ENCODE results near the gene RANBP17. TPM values are rescaled to one million over a fixed set of nuclear protein-coding genes. Genes with fewer than 3 reads are reported as not detected.

RANBP17 gene
- total RNA-seq, 1 donor from 2014 or later = 15.7 TPM

DNA sequence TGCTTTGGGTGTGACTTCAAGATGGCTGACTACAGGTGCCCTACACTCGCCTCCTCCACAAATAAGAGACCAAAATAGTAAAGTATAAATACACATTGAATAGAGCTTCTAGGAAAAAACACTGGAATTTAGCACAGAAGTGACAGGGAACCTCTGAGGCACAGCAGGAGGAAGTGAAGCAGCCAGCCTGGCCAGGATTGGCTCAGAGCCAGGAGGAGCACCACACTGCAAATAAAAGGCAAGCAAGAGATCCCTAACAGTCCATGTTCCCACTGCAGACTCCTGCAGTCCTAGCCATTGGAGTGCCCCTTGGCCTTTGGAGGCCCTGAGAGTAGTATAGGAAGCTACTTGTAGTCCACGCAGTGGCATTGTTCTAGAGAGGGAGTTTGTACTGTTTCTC is 260.6 kb downstream of the RANBP17 start:
- H3K36me3 Mint-ChIP-seq (ENCODE audit: unreplicated experiment) = peaks cover 7% of the 10 kb centered on the region
- peaks cover 12% of the 10 kb centered on the region for H3K4me1 Mint-ChIP-seq (ENCODE audit: unreplicated experiment)
- H3K27me3 Mint-ChIP-seq (ENCODE audit: unreplicated experiment) = no peaks in the 10 kb centered on the region
- peaks cover 28% of the 10 kb centered on the region for H3K9me3 Mint-ChIP-seq (ENCODE audit: unreplicated experiment)
- no peak overlapping the region for H3K4me3 Mint-ChIP-seq (ENCODE audit: unreplicated experiment)
- TF ChIP-seq, protein P1, sequence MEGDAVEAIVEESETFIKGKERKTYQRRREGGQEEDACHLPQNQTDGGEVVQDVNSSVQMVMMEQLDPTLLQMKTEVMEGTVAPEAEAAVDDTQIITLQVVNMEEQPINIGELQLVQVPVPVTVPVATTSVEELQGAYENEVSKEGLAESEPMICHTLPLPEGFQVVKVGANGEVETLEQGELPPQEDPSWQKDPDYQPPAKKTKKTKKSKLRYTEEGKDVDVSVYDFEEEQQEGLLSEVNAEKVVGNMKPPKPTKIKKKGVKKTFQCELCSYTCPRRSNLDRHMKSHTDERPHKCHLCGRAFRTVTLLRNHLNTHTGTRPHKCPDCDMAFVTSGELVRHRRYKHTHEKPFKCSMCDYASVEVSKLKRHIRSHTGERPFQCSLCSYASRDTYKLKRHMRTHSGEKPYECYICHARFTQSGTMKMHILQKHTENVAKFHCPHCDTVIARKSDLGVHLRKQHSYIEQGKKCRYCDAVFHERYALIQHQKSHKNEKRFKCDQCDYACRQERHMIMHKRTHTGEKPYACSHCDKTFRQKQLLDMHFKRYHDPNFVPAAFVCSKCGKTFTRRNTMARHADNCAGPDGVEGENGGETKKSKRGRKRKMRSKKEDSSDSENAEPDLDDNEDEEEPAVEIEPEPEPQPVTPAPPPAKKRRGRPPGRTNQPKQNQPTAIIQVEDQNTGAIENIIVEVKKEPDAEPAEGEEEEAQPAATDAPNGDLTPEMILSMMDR (IDR thresholded peaks at IDR 0.05) = no peak
- H3K27ac Mint-ChIP-seq (ENCODE audit: unreplicated experiment) = no peak overlapping the region
- DNase-seq (ENCODE audit: extremely low spot score, unreplicated experiment) = no peak

DNA sequence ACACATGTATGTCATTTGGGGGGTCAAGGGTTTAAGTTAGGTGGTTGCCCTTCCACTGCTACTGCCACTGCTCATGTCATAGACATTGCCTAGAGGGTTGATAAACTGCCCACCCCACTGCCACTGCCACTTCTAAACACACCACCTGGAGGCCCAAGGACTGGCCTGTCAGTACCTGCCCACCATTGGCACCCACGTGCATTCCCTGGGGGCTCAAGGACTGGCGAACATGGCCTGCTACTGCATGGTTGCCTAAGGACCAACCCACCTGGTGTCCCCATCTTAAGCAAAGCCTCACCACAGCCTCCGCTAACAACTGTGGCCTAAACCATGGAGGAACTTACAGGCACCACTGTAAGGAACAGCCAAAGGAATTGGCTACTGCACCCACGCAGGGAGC is 261.6 kb downstream of the RANBP17 start:
- peaks cover 25% of the 10 kb centered on the region for H3K9me3 Mint-ChIP-seq (ENCODE audit: unreplicated experiment)
- no peak for DNase-seq (ENCODE audit: extremely low spot score, unreplicated experiment)
- no peaks in the 10 kb centered on the region for H3K27me3 Mint-ChIP-seq (ENCODE audit: unreplicated experiment)
- H3K36me3 Mint-ChIP-seq (ENCODE audit: unreplicated experiment) = peaks cover 7% of the 10 kb centered on the region
- H3K4me1 Mint-ChIP-seq (ENCODE audit: unreplicated experiment) = peaks cover 12% of the 10 kb centered on the region
- no peak overlapping the region for H3K4me3 Mint-ChIP-seq (ENCODE audit: unreplicated experiment)
- no peak overlapping the region for H3K27ac Mint-ChIP-seq (ENCODE audit: unreplicated experiment)
- TF ChIP-seq, protein P1 (IDR thresholded peaks at IDR 0.05) = no peak

DNA sequence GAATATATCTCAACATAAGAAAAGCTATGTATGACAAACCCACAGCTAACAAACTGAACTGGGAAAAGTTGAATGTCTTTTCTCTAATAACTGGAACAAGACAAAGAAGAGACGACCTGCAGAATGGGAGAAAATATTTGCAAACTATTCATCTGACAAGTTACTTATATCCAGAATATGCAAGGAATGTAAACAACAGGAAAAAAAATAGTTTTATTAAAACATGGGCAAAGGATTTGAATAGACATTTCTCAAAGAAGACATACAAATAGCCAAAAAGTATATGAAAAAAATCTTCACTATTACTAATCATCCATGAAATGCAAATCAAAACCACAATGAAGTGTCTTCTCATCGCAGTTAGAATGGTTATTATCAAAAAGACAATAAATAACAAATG is 265.5 kb downstream of the RANBP17 start:
- TF ChIP-seq, protein P1 (IDR thresholded peaks at IDR 0.05) = no peak
- no peak overlapping the region for H3K27ac Mint-ChIP-seq (ENCODE audit: unreplicated experiment)
- DNase-seq (ENCODE audit: extremely low spot score, unreplicated experiment) = no peak
- peaks cover 7% of the 10 kb centered on the region for H3K4me1 Mint-ChIP-seq (ENCODE audit: unreplicated experiment)
- H3K36me3 Mint-ChIP-seq (ENCODE audit: unreplicated experiment) = peaks cover 3% of the 10 kb centered on the region
- H3K9me3 Mint-ChIP-seq (ENCODE audit: unreplicated experiment) = peaks cover 16% of the 10 kb centered on the region
- H3K27me3 Mint-ChIP-seq (ENCODE audit: unreplicated experiment) = no peaks in the 10 kb centered on the region
- H3K4me3 Mint-ChIP-seq (ENCODE audit: unreplicated experiment) = no peak overlapping the region

DNA sequence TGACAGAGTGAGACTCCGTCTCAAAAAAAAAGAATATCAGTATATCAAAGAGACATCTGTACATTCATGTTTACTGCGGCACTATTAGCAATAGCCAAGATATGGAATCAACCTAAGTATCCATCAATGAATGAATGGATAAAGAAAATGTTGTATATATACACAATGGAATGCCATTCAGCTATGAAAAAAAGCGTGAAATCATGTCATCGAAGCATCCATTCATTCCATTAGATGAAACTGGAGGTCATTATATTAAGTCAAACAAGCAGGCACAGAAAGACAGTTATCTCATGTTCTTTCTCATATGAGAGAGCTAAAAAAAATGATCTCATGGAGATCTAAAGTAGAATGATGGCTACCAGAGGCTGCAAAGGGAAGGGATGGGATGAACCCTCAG is 266.3 kb downstream of the RANBP17 start:
- Mint-ChIP-seq H3K4me1 (ENCODE audit: unreplicated experiment) (peaks cover 6% of the 10 kb centered on the region), H3K27ac (ENCODE audit: unreplicated experiment) (no peak overlapping the region), H3K27me3 (ENCODE audit: unreplicated experiment) (no peaks in the 10 kb centered on the region), H3K4me3 (ENCODE audit: unreplicated experiment) (no peak overlapping the region), H3K36me3 (ENCODE audit: unreplicated experiment) (peaks cover 3% of the 10 kb centered on the region), H3K9me3 (ENCODE audit: unreplicated experiment) (peaks cover 16% of the 10 kb centered on the region)
- TF ChIP-seq, protein P1 (IDR thresholded peaks at IDR 0.05) = no peak
- DNase-seq (ENCODE audit: extremely low spot score, unreplicated experiment) = no peak

DNA sequence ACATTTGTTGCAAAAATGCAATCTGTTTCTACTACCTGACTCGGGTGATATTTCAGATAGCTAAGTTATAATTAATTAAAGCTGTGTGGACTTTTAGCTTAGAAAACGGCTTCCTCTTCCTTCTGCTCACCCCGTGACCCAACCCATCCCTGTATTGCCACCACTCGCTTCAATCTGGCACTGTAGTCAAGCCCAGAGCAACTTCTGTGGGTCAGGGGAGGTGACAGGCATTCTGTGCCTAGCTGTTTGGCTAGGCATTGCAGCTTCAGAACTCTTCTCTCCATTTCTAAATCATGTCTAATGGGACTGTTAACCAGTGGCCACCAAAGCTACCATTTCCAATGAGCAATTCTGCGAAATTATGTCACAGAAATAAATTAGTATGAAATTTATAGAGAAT is 267.5 kb downstream of the RANBP17 start:
- Mint-ChIP-seq H3K9me3 (ENCODE audit: unreplicated experiment) (peaks cover 16% of the 10 kb centered on the region), H3K4me3 (ENCODE audit: unreplicated experiment) (no peak overlapping the region), H3K4me1 (ENCODE audit: unreplicated experiment) (peaks cover 6% of the 10 kb centered on the region), H3K36me3 (ENCODE audit: unreplicated experiment) (peaks cover 3% of the 10 kb centered on the region), H3K27ac (ENCODE audit: unreplicated experiment) (no peak overlapping the region), H3K27me3 (ENCODE audit: unreplicated experiment) (no peaks in the 10 kb centered on the region)
- no peak for DNase-seq (ENCODE audit: extremely low spot score, unreplicated experiment)
- TF ChIP-seq, protein P1 (IDR thresholded peaks at IDR 0.05) = no peak

Data from osteocyte (in vitro differentiated cells).